ENCODE data around the gene LRG1.

DNA sequence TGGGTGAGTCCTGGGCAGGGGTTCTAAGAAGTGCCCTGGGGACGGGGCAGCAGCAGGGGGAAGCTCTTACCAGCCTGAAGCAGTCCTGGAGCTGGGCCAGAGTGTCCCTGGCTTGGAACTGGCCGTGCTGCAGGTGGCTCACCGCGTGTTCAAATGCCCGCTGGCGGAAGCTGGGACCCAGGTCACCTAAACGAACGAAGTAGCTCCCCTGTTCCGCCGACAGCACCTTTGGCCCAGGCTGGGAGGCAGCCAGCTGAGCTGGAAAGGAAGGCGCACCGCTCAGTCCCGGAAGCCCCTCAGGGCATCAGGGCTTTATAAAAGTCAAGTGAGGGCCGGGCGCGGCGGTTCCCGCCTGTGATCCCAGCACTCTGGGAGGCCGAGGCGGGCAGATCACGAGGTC, 31.1 kb downstream of the LRG1 start:
- no peak for TF ChIP-seq GATA3 (IDR thresholded peaks at IDR 0.05; ENCODE audit: low read depth, low read length)
- no peak for TF ChIP-seq GATA2 (IDR thresholded peaks at IDR 0.05; ENCODE audit: low read depth, low read length)

Measured in SH-SY5Y (cell line).